ENCODE results near the gene DLX2.
A peak's percentile ranks its signal among the peaks of the same experiment; 100 is the strongest.

DLX2 gene

DNA sequence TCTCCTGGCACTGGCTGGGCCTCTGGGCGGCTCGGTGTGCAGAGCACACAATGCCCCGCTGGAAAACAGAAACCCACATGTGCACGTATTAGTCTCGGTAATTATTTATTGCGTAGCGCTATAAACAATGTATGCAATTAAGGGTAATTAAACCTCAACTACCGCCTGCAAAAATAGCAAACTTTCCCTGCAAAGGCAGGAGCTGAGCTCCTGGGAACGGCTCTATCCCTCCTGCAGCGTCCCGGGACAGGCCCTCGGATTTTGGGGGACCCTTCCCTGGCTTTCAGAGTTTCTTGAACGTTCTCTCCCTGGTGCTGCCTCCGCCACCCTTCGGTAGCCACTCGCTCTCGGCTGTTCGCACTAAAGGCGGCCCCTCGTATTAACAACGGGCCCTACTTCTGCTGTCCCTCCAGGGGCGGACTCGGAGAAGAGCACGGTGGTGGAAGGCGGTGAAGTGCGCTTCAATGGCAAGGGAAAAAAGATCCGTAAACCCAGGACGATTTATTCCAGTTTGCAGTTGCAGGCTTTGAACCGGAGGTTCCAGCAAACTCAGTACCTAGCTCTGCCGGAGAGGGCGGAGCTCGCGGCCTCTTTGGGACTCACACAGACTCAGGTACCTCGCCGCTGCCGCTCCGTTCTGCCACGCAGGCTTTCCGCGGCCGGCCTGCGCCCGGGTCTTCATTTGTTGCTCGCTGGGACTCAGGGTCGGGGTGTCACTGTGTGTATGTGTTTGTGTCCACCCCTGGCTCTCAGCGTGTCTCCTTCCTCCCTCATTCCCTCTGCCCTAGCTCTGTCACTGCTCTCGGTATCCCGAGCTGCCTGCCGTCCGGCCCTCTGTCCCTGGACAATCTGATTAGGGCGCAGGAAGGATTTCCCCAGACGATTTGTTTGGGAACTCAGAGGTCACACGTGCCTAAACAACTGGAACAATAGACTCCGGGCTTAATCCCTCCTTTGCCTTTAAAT lies 16.2 kb downstream of the DLX2 start:
- TF ChIP-seq CSDC2 (CRISPR knock-in tag; IDR thresholded peaks at IDR 0.05) (no peak), RARB (CRISPR knock-in tag; IDR thresholded peaks at IDR 0.05) (no peak), PPARA (CRISPR knock-in tag; IDR thresholded peaks at IDR 0.05; ENCODE audit: borderline replicate concordance) (no peak), TCF4 (CRISPR knock-in tag; IDR thresholded peaks at IDR 0.05; ENCODE audit: borderline replicate concordance) (no peak), ESRRG (CRISPR knock-in tag; IDR thresholded peaks at IDR 0.05) (no peak), ISL1 (CRISPR knock-in tag; IDR thresholded peaks at IDR 0.05) (no peak), ZNF8 (CRISPR knock-in tag; IDR thresholded peaks at IDR 0.05) (no peak), SNAI2 (CRISPR knock-in tag; IDR thresholded peaks at IDR 0.05) (no peak), ZFP3 (CRISPR knock-in tag; IDR thresholded peaks at IDR 0.05) (no peak), ZC3H10 (CRISPR knock-in tag; IDR thresholded peaks at IDR 0.05) (no peak), OSR1 (CRISPR knock-in tag; IDR thresholded peaks at IDR 0.05) (no peak)
- ATAC-seq = peak; percentile 4

DNA sequence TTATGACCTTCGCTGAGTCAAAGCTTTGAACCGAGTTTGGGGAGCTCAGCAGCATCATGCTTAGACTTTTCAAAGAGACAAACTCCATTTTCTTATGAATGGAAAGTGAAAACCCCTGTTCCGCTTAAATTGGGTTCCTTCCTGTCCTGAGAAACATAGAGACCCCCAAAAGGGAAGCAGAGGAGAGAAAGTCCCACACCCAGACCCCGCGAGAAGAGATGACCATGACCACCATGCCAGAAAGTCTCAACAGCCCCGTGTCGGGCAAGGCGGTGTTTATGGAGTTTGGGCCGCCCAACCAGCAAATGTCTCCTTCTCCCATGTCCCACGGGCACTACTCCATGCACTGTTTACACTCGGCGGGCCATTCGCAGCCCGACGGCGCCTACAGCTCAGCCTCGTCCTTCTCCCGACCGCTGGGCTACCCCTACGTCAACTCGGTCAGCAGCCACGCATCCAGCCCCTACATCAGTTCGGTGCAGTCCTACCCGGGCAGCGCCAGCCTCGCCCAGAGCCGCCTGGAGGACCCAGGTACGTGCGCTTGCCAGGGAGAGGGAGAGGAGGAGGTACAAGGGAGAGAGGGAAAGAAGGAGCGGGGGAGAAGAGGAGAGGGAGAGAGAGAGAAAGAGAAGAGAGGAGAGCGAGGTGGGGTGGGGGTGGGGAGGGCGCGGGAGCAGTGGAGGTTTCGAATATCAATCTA lies 17.1 kb downstream of the DLX2 start, which contains the start of gene DLX1:
TSS of gene DLX1 (plus strand) at position 48 of the 700 bp plus-strand sequence. CDS start at position 219, 171 bp downstream.
- ATAC-seq = peak; percentile 13
- TF ChIP-seq RARB (CRISPR knock-in tag; IDR thresholded peaks at IDR 0.05) (no peak), TCF4 (CRISPR knock-in tag; IDR thresholded peaks at IDR 0.05; ENCODE audit: borderline replicate concordance) (no peak), ZNF8 (CRISPR knock-in tag; IDR thresholded peaks at IDR 0.05) (no peak), ISL1 (CRISPR knock-in tag; IDR thresholded peaks at IDR 0.05) (no peak), CSDC2 (CRISPR knock-in tag; IDR thresholded peaks at IDR 0.05) (no peak), ZNF70 (CRISPR knock-in tag; IDR thresholded peaks at IDR 0.05) (no peak), GLIS3 (CRISPR knock-in tag; IDR thresholded peaks at IDR 0.05) (no peak), BACH2 (CRISPR knock-in tag; IDR thresholded peaks at IDR 0.05; ENCODE audit: borderline replicate concordance) (no peak)

GRCh38 chr2:172084645-172085459 lies 17.8 kb downstream of the DLX2 start:
- TF ChIP-seq TOX (CRISPR knock-in tag; IDR thresholded peaks at IDR 0.05; ENCODE audit: borderline replicate concordance) = no peak
- TF ChIP-seq ISL1 (CRISPR knock-in tag; IDR thresholded peaks at IDR 0.05) = no peak
- TF ChIP-seq OSR1 (CRISPR knock-in tag; IDR thresholded peaks at IDR 0.05) = no peak
- no peak for TF ChIP-seq ZNF565 (CRISPR knock-in tag; conservative IDR thresholded peaks at IDR 0.05; ENCODE audit: low read depth)
- TF ChIP-seq, protein P1, sequence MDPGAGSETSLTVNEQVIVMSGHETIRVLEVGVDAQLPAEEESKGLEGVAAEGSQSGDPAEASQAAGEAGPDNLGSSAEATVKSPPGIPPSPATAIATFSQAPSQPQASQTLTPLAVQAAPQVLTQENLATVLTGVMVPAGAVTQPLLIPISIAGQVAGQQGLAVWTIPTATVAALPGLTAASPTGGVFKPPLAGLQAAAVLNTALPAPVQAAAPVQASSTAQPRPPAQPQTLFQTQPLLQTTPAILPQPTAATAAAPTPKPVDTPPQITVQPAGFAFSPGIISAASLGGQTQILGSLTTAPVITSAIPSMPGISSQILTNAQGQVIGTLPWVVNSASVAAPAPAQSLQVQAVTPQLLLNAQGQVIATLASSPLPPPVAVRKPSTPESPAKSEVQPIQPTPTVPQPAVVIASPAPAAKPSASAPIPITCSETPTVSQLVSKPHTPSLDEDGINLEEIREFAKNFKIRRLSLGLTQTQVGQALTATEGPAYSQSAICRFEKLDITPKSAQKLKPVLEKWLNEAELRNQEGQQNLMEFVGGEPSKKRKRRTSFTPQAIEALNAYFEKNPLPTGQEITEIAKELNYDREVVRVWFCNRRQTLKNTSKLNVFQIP (CRISPR knock-in tag; IDR thresholded peaks at IDR 0.05; ENCODE audit: borderline replicate concordance, low read depth) = no peak
- ATAC-seq = peak; percentile 92

GRCh38 chr2:172084395-172084644 lies 18.4 kb downstream of the DLX2 start:
- peak; percentile 1 for ATAC-seq
- no peak for TF ChIP-seq ZFP3 (CRISPR knock-in tag; IDR thresholded peaks at IDR 0.05)
- no peak for TF ChIP-seq PPARA (CRISPR knock-in tag; IDR thresholded peaks at IDR 0.05; ENCODE audit: borderline replicate concordance)
- no peak for TF ChIP-seq OSR1 (CRISPR knock-in tag; IDR thresholded peaks at IDR 0.05)
- TF ChIP-seq, protein P2, sequence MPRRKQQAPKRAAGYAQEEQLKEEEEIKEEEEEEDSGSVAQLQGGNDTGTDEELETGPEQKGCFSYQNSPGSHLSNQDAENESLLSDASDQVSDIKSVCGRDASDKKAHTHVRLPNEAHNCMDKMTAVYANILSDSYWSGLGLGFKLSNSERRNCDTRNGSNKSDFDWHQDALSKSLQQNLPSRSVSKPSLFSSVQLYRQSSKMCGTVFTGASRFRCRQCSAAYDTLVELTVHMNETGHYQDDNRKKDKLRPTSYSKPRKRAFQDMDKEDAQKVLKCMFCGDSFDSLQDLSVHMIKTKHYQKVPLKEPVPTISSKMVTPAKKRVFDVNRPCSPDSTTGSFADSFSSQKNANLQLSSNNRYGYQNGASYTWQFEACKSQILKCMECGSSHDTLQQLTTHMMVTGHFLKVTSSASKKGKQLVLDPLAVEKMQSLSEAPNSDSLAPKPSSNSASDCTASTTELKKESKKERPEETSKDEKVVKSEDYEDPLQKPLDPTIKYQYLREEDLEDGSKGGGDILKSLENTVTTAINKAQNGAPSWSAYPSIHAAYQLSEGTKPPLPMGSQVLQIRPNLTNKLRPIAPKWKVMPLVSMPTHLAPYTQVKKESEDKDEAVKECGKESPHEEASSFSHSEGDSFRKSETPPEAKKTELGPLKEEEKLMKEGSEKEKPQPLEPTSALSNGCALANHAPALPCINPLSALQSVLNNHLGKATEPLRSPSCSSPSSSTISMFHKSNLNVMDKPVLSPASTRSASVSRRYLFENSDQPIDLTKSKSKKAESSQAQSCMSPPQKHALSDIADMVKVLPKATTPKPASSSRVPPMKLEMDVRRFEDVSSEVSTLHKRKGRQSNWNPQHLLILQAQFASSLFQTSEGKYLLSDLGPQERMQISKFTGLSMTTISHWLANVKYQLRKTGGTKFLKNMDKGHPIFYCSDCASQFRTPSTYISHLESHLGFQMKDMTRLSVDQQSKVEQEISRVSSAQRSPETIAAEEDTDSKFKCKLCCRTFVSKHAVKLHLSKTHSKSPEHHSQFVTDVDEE (CRISPR knock-in tag; IDR thresholded peaks at IDR 0.05) = no peak
- no peak for TF ChIP-seq ZNF8 (CRISPR knock-in tag; IDR thresholded peaks at IDR 0.05)
- TF ChIP-seq ARNTL (CRISPR knock-in tag; IDR thresholded peaks at IDR 0.05; ENCODE audit: borderline replicate concordance, low read depth) = no peak
- no peak for TF ChIP-seq RARB (CRISPR knock-in tag; IDR thresholded peaks at IDR 0.05)
- no peak for TF ChIP-seq CSDC2 (CRISPR knock-in tag; IDR thresholded peaks at IDR 0.05)
- TF ChIP-seq ZNF565 (CRISPR knock-in tag; conservative IDR thresholded peaks at IDR 0.05; ENCODE audit: low read depth) = no peak
- TF ChIP-seq, protein P1 (CRISPR knock-in tag; IDR thresholded peaks at IDR 0.05; ENCODE audit: borderline replicate concordance, low read depth) = no peak
- TF ChIP-seq ESRRG (CRISPR knock-in tag; IDR thresholded peaks at IDR 0.05) = no peak
- no peak for TF ChIP-seq SNAI2 (CRISPR knock-in tag; IDR thresholded peaks at IDR 0.05)
- TF ChIP-seq GLIS3 (CRISPR knock-in tag; IDR thresholded peaks at IDR 0.05) = no peak
- TF ChIP-seq, protein P3, sequence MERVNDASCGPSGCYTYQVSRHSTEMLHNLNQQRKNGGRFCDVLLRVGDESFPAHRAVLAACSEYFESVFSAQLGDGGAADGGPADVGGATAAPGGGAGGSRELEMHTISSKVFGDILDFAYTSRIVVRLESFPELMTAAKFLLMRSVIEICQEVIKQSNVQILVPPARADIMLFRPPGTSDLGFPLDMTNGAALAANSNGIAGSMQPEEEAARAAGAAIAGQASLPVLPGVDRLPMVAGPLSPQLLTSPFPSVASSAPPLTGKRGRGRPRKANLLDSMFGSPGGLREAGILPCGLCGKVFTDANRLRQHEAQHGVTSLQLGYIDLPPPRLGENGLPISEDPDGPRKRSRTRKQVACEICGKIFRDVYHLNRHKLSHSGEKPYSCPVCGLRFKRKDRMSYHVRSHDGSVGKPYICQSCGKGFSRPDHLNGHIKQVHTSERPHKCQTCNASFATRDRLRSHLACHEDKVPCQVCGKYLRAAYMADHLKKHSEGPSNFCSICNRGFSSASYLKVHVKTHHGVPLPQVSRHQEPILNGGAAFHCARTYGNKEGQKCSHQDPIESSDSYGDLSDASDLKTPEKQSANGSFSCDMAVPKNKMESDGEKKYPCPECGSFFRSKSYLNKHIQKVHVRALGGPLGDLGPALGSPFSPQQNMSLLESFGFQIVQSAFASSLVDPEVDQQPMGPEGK (CRISPR knock-in tag; IDR thresholded peaks at IDR 0.05; ENCODE audit: borderline replicate concordance) = no peak
- TF ChIP-seq ZC3H10 (CRISPR knock-in tag; IDR thresholded peaks at IDR 0.05) = no peak
- no peak for TF ChIP-seq ZNF70 (CRISPR knock-in tag; IDR thresholded peaks at IDR 0.05)
- no peak for TF ChIP-seq ZFP30 (CRISPR knock-in tag; IDR thresholded peaks at IDR 0.05)
- TF ChIP-seq BACH2 (CRISPR knock-in tag; IDR thresholded peaks at IDR 0.05; ENCODE audit: borderline replicate concordance) = no peak
